ENCODE results near the gene NCKAP5. TPM values are rescaled to one million over a fixed set of nuclear protein-coding genes. Genes with fewer than 3 reads are reported as not detected.

NCKAP5 gene
- total and polyA plus RNA-seq, 4 donors = 0.57 to 2.8 (median 2.4) TPM

GRCh38 chr2:133409581-133410285 is 158.5 kb downstream of the NCKAP5 start:
- H3K9ac ChIP-seq (ENCODE audit: low read depth in 1 of 2, low read length in 2 of 2) = no peak overlapping the region
- TF ChIP-seq CTCF (IDR thresholded peaks at IDR 0.05; ENCODE audit: low read depth, low read length, missing input control) = no peak
- TF ChIP-seq NR2F2 (IDR thresholded peaks at IDR 0.05) = no peak
- no peak for TF ChIP-seq FOXA2 (IDR thresholded peaks at IDR 0.05)
- no peak for TF ChIP-seq TAF1 (conservative IDR thresholded peaks at IDR 0.05)
- TF ChIP-seq SP1 (IDR thresholded peaks at IDR 0.05) = no peak
- no peaks in the 10 kb centered on the region for H3K9me3 ChIP-seq (ENCODE audit: control insufficient read depth in 4 of 4, low read length in 3 of 4)
- H3K4me3 ChIP-seq (ENCODE audit: low read depth in 1 of 3, low read length in 3 of 3) = no peak overlapping the region
- peaks cover 0 to 5% (median 2%) of the 10 kb centered on the region in 4 donors for H3K4me1 ChIP-seq (ENCODE audit: control insufficient read depth in 4 of 4, insufficient read depth in 4 of 4, low read length in 3 of 4)
- no peak overlapping the region for H3K27ac ChIP-seq (ENCODE audit: low read depth in 1 of 2, low read length in 2 of 2)
- H3K36me3 ChIP-seq (ENCODE audit: control insufficient read depth in 4 of 4, insufficient read depth in 3 of 4, low read depth in 1 of 4, low read length in 3 of 4) = no peaks in the 10 kb centered on the region
- 90% methylated on average over 5 of the region's 5 CpGs for WGBS
- no peaks in the 10 kb centered on the region for H3K27me3 ChIP-seq (ENCODE audit: control insufficient read depth in 4 of 4, insufficient read depth in 4 of 4, low read length in 3 of 4)
- no peak for DNase-seq (ENCODE audit: low spot score)

GRCh38 chr2:133408671-133409070 is 159.6 kb downstream of the NCKAP5 start:
- Histone ChIP-seq H3K4me1 (ENCODE audit: control insufficient read depth in 4 of 4, insufficient read depth in 4 of 4, low read length in 3 of 4) (peaks cover 0 to 5% (median 3%) of the 10 kb centered on the region in 4 donors), H3K27me3 (ENCODE audit: control insufficient read depth in 4 of 4, insufficient read depth in 4 of 4, low read length in 3 of 4) (no peaks in the 10 kb centered on the region), H3K9me3 (ENCODE audit: control insufficient read depth in 4 of 4, low read length in 3 of 4) (no peaks in the 10 kb centered on the region), H3K27ac (ENCODE audit: low read depth in 1 of 2, low read length in 2 of 2) (no peak overlapping the region), H3K36me3 (ENCODE audit: control insufficient read depth in 4 of 4, insufficient read depth in 3 of 4, low read depth in 1 of 4, low read length in 3 of 4) (no peaks in the 10 kb centered on the region), H3K9ac (ENCODE audit: low read depth in 1 of 2, low read length in 2 of 2) (no peak overlapping the region), H3K4me3 (ENCODE audit: low read depth in 1 of 3, low read length in 3 of 3) (no peak overlapping the region)
- DNase-seq (ENCODE audit: low spot score) = no peak
- no peak for TF ChIP-seq ZBTB33 (IDR thresholded peaks at IDR 0.05)
- TF ChIP-seq JUND (IDR thresholded peaks at IDR 0.05) = no peak
- TF ChIP-seq TAF1 (conservative IDR thresholded peaks at IDR 0.05) = no peak
- no peak for TF ChIP-seq HNF4A (conservative IDR thresholded peaks at IDR 0.05)
- no peak for TF ChIP-seq ATF3 (IDR thresholded peaks at IDR 0.05)
- TF ChIP-seq GABPA (IDR thresholded peaks at IDR 0.05 in 1 of 2, conservative IDR thresholded peaks at IDR 0.05 in 1 of 2) = no peak
- 82% methylated on average over 1 of the region's 1 CpG for WGBS

GRCh38 chr2:133407341-133407740 is 160.9 kb downstream of the NCKAP5 start:
- H3K9me3 ChIP-seq (ENCODE audit: control insufficient read depth in 4 of 4, low read length in 3 of 4) = no peaks in the 10 kb centered on the region
- no peak for TF ChIP-seq REST (IDR thresholded peaks at IDR 0.05)
- TF ChIP-seq YY1 (IDR thresholded peaks at IDR 0.05) = no peak
- TF ChIP-seq TAF1 (conservative IDR thresholded peaks at IDR 0.05) = no peak
- TF ChIP-seq JUND (IDR thresholded peaks at IDR 0.05) = no peak
- TF ChIP-seq HNF4A (conservative IDR thresholded peaks at IDR 0.05) = no peak
- TF ChIP-seq FOXA1 (IDR thresholded peaks at IDR 0.05) = no peak
- no peak for TF ChIP-seq EGR1 (IDR thresholded peaks at IDR 0.05; ENCODE audit: low read depth in 2 of 2)
- TF ChIP-seq NR2F2 (IDR thresholded peaks at IDR 0.05) = no peak
- TF ChIP-seq HNF4G (IDR thresholded peaks at IDR 0.05) = no peak
- TF ChIP-seq MAX (IDR thresholded peaks at IDR 0.05) = no peak
- no peak for TF ChIP-seq ATF3 (IDR thresholded peaks at IDR 0.05)
- TF ChIP-seq FOXA2 (IDR thresholded peaks at IDR 0.05) = no peak
- H3K4me3 ChIP-seq (ENCODE audit: low read depth in 1 of 3, low read length in 3 of 3) = no peak overlapping the region
- H3K4me1 ChIP-seq (ENCODE audit: control insufficient read depth in 4 of 4, insufficient read depth in 4 of 4, low read length in 3 of 4) = peaks cover 0 to 5% (median 3%) of the 10 kb centered on the region in 4 donors
- WGBS = 93% methylated on average over 8 of the region's 8 CpGs
- H3K9ac ChIP-seq (ENCODE audit: low read depth in 1 of 2, low read length in 2 of 2) = no peak overlapping the region
- no peaks in the 10 kb centered on the region for H3K27me3 ChIP-seq (ENCODE audit: control insufficient read depth in 4 of 4, insufficient read depth in 4 of 4, low read length in 3 of 4)
- H3K36me3 ChIP-seq (ENCODE audit: control insufficient read depth in 4 of 4, insufficient read depth in 3 of 4, low read depth in 1 of 4, low read length in 3 of 4) = no peaks in the 10 kb centered on the region
- no peak for DNase-seq (ENCODE audit: low spot score)
- no peak overlapping the region for H3K27ac ChIP-seq (ENCODE audit: low read depth in 1 of 2, low read length in 2 of 2)
